Glutamatergic neuron (in vitro differentiated cells): ENCODE results near the gene KCNK5. TPM values are rescaled to one million over a fixed set of nuclear protein-coding genes. Genes with fewer than 3 reads are reported as not detected.

ENCODE experiments used
- DNase-seq: peaks from one replicate; pipeline ENCODE4 v3.0.0; 2022
- H3K27ac Mint-ChIP-seq: one replicate; pipeline ENCODE4 v1.8.0; 2020; ENCODE audit warnings: mild to moderate bottlenecking, mixed read lengths, inconsistent platforms; ENCODE audit not compliant: unreplicated experiment
- H3K27me3 Mint-ChIP-seq: one replicate; pipeline ENCODE4 v1.8.0; 2020; ENCODE audit warnings: mild to moderate bottlenecking, moderate library complexity, mixed read lengths, inconsistent platforms; ENCODE audit not compliant: unreplicated experiment
- H3K36me3 Mint-ChIP-seq: one replicate; pipeline ENCODE4 v1.8.0; 2020; ENCODE audit warnings: mild to moderate bottlenecking, mixed read lengths, inconsistent platforms; ENCODE audit not compliant: unreplicated experiment
- H3K4me1 Mint-ChIP-seq: one replicate; pipeline ENCODE4 v1.8.0; 2020; ENCODE audit warnings: mild to moderate bottlenecking, low read depth, mixed read lengths, inconsistent platforms; ENCODE audit not compliant: unreplicated experiment
- H3K4me3 Mint-ChIP-seq: one replicate; pipeline ENCODE4 v1.8.0; 2020; ENCODE audit warnings: mild to moderate bottlenecking, mixed read lengths, inconsistent platforms; ENCODE audit not compliant: unreplicated experiment
- H3K9me3 Mint-ChIP-seq: one replicate; pipeline ENCODE4 v1.8.0; 2020; ENCODE audit warnings: mild to moderate bottlenecking, moderate library complexity, mixed read lengths, inconsistent platforms; ENCODE audit not compliant: unreplicated experiment
- CTCF ChIP-seq: fragments of 200-600 bp; sonication (generic); IDR thresholded peaks from one replicate; pipeline ENCODE4 v1.5.0; 2021; ENCODE audit not compliant: partially characterized antibody, unreplicated experiment
- total RNA-seq: library from RNA; stranded (reverse); fragmentation: NEBNext Ultra II Directional; extraction: Animal tissue kit (Norgen Biotek cat#: 25700); gene quantifications from one replicate; pipeline ENCODE4 v1.2.1, GENCODE V29; 2021; ENCODE audit not compliant: unreplicated experiment

Gene KCNK5
- total RNA-seq, 1 donor from 2014 or later = 0.71 TPM

GRCh38 chr6:39249278-39249677 is 20.0 kb upstream of the KCNK5 start:
- H3K36me3 Mint-ChIP-seq = no peaks in the 10 kb centered on the region
- no peak overlapping the region for H3K4me3 Mint-ChIP-seq
- peaks cover 5% of the 10 kb centered on the region for H3K27me3 Mint-ChIP-seq
- TF ChIP-seq CTCF = no peak
- H3K9me3 Mint-ChIP-seq = peaks cover 6% of the 10 kb centered on the region
- no peaks in the 10 kb centered on the region for H3K4me1 Mint-ChIP-seq
- no peak overlapping the region for H3K27ac Mint-ChIP-seq
- DNase-seq = no peak

- no peak for DNase-seq
- no peaks in the 10 kb centered on the region for H3K36me3 Mint-ChIP-seq
- no peak overlapping the region for H3K27ac Mint-ChIP-seq
- peaks cover 5% of the 10 kb centered on the region for H3K27me3 Mint-ChIP-seq
- TF ChIP-seq CTCF = no peak
- H3K4me1 Mint-ChIP-seq = no peaks in the 10 kb centered on the region
- no peak overlapping the region for H3K4me3 Mint-ChIP-seq
- H3K9me3 Mint-ChIP-seq = peaks cover 4% of the 10 kb centered on the region
These were observed 18.5 kb upstream of the KCNK5 start for GRCh38 chr6:39247667-39248194.

- no peak overlapping the region for H3K4me3 Mint-ChIP-seq
- TF ChIP-seq CTCF = no peak
- peaks cover 3% of the 10 kb centered on the region for H3K9me3 Mint-ChIP-seq
- H3K27me3 Mint-ChIP-seq = peaks cover 5% of the 10 kb centered on the region
- no peaks in the 10 kb centered on the region for H3K4me1 Mint-ChIP-seq
- no peak overlapping the region for H3K27ac Mint-ChIP-seq
- no peak for DNase-seq
- no peaks in the 10 kb centered on the region for H3K36me3 Mint-ChIP-seq
These were observed 14.5 kb upstream of the KCNK5 start for GRCh38 chr6:39243809-39244208.

- Mint-ChIP-seq H3K9me3 (peaks cover 3% of the 10 kb centered on the region), H3K4me3 (no peak overlapping the region), H3K36me3 (no peaks in the 10 kb centered on the region), H3K27me3 (peaks cover 2% of the 10 kb centered on the region), H3K4me1 (no peaks in the 10 kb centered on the region), H3K27ac (no peak overlapping the region)
- TF ChIP-seq CTCF = no peak
- no peak for DNase-seq
These were observed 11.0 kb upstream of the KCNK5 start for GRCh38 chr6:39240155-39240757.

- Mint-ChIP-seq H3K4me1 (no peaks in the 10 kb centered on the region), H3K36me3 (no peaks in the 10 kb centered on the region), H3K27me3 (peaks cover 2% of the 10 kb centered on the region), H3K9me3 (peaks cover 2% of the 10 kb centered on the region), H3K4me3 (no peak overlapping the region), H3K27ac (no peak overlapping the region)
- TF ChIP-seq CTCF = no peak
- no peak for DNase-seq
These were observed 10.4 kb upstream of the KCNK5 start for GRCh38 chr6:39239527-39240154.
